Naive thymus-derived CD8-positive, alpha-beta T cell (primary cell): Measurements from ENCODE around the gene RANBP10. TPM values are rescaled to one million over a fixed set of nuclear protein-coding genes. Genes with fewer than 3 reads are reported as not detected.

Experiments used
- ATAC-seq, 2 donors: fragments of 150-1000 bp; cut with Tn5 transposase in 1 of 2; sonication (Bioruptor Pico), chemical (Tn5 transposase) in 1 of 2; 1 replicate in 1 of 2; 2 replicates in 1 of 2; pipeline ENCODE4 v1.10.0; 2021; ENCODE audit warnings: mild to moderate bottlenecking in 2 of 2, moderate library complexity in 2 of 2
- POLR2A ChIA-PET: fragments of 350-600 bp; sonication (Branson Sonifier 250); formaldehyde crosslinking; loops from one replicate; lab custom pipeline; 2021; ENCODE audit warnings: antibody characterized with exemption; lab: Charles Lee
- DNase-seq, 10 donors: peaks; one replicate each; pipeline versions ENCODE4 v3.0.0 to v3.0.0-alpha.2; 2020 to 2022
- H3K27ac Mint-ChIP-seq, 10 donors: one replicate each; pipeline ENCODE4 v1.8.0; 2020 to 2022; ENCODE audit warnings: mild to moderate bottlenecking in 10 of 10, mixed read lengths in 10 of 10, moderate library complexity in 4 of 10, inconsistent platforms in 1 of 10
- H3K27me3 Mint-ChIP-seq, 5 donors: one replicate each; pipeline ENCODE4 v1.8.0; 2021 to 2022; ENCODE audit warnings: mixed read lengths in 5 of 5
- H3K36me3 Mint-ChIP-seq, 3 donors: one replicate each; pipeline ENCODE4 v1.8.0; 2020 to 2022; ENCODE audit warnings: mixed read lengths in 3 of 3, mild to moderate bottlenecking in 2 of 3, inconsistent platforms in 1 of 3
- H3K4me1 Mint-ChIP-seq, 4 donors: one replicate each; pipeline ENCODE4 v1.8.0; 2021 to 2022; ENCODE audit warnings: mixed read lengths in 4 of 4
- H3K4me3 Mint-ChIP-seq, 10 donors: one replicate each; pipeline ENCODE4 v1.8.0; 2020 to 2022; ENCODE audit warnings: mild to moderate bottlenecking in 10 of 10, mixed read lengths in 10 of 10, moderate library complexity in 6 of 10, inconsistent platforms in 1 of 10
- H3K9me3 Mint-ChIP-seq, 9 donors: one replicate each; pipeline ENCODE4 v1.8.0; 2020 to 2022; ENCODE audit warnings: mixed read lengths in 9 of 9, mild to moderate bottlenecking in 3 of 9, inconsistent platforms in 1 of 9, moderate library complexity in 1 of 9
- polyA plus RNA-seq, 3 donors: library from polyadenylated mRNA; unstranded; fragments of 300-500 nt; fragmentation: Illumina TruSeq; gene quantifications; one replicate each; pipeline ENCODE4 v1.2.3, GENCODE V29; 2021
- total RNA-seq, 8 experiments: library from RNA in 2 of 8; stranded (reverse) in 2 of 8; gene quantifications; one replicate each; pipeline ENCODE4 v1.2.3 and lab custom pipeline; 2021 to 2026

RANBP10 gene
- total and polyA plus RNA-seq, 5 experiments from 2014 or later: 5.8 to 23.6 (median 13.8) TPM

GRCh38 chr16:67773569-67774456 lies 32.5 kb downstream of the RANBP10 start:
- no peaks in the 10 kb centered on the region for H3K27me3 Mint-ChIP-seq
- POLR2A ChIA-PET: no interaction called here
- no peak overlapping the region for H3K4me3 Mint-ChIP-seq
- ATAC-seq (no peak), DNase-seq (peak in 1 of 10 donors; percentile 23)
- H3K36me3 Mint-ChIP-seq: peaks cover 3 to 38% (median 15%) of the 10 kb centered on the region in 3 donors
- peaks cover 0 to 31% (median 10%) of the 10 kb centered on the region in 4 donors for H3K4me1 Mint-ChIP-seq
- no peak overlapping the region for H3K27ac Mint-ChIP-seq
- no peaks in the 10 kb centered on the region for H3K9me3 Mint-ChIP-seq

DNA sequence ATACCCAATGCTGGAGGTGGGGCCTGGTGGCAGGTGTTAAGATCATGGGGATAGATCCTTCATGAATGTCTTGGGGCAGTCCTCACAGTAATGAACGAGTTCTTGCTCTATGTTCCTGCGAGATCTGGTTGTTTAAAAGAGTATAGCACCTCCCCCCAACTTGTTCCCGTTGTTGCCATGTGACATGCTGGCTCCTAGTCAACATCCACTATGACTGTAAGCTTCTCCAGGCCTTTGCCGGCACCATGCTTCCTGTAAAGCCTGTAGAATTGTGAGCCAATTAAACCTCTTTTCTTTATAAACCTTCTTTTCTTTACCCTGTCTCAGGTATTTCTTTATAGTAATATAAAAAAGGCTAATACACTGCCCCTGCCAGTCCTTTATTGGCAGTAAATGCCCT lies 33.3 kb downstream of the RANBP10 start:
- H3K4me1 Mint-ChIP-seq: peaks cover 0 to 28% (median 10%) of the 10 kb centered on the region in 4 donors
- no peak overlapping the region for H3K4me3 Mint-ChIP-seq
- DNase-seq (no peak), ATAC-seq (no peak)
- H3K27me3 Mint-ChIP-seq: no peaks in the 10 kb centered on the region
- POLR2A ChIA-PET: no interaction called here
- no peak overlapping the region for H3K27ac Mint-ChIP-seq
- peaks cover 3 to 38% (median 15%) of the 10 kb centered on the region in 3 donors for H3K36me3 Mint-ChIP-seq
- no peaks in the 10 kb centered on the region for H3K9me3 Mint-ChIP-seq

DNA sequence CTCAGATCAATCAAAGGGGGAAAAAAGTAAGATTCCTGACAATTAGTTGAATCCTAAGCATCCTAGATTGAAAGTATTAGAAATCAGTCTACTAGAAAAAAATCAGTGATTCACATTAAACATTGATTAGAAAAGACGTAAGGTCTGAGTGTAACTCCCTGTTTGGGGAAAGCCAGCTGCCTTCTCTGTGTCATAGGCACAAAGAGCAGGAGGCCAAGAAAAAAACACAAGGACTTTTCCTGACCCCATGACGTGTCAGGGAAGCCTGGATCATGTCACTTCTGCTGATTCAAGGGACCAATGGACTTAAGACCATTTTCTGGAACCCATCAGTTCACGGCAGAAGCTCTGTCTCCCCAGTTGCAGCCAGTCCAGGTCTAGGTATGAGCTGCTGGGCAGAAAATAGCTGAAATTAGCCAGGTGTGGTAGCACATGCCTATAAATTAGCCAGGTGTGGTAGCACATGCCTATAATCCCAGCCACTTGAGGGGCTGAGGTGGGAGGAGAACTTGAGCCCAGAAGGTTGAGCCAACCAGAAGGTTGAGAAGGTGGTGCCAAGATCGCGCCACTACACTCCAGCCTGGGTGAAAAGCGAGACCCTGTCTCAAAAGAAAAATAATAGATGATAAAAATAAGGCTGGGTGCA lies 35.9 kb downstream of the RANBP10 start:
- POLR2A ChIA-PET: no interaction called here
- ATAC-seq: no peak
- DNase-seq: no peak
- H3K4me1 Mint-ChIP-seq: peaks cover 0 to 24% (median 9%) of the 10 kb centered on the region in 4 donors
- H3K27me3 Mint-ChIP-seq: no peaks in the 10 kb centered on the region
- no peaks in the 10 kb centered on the region for H3K9me3 Mint-ChIP-seq
- H3K36me3 Mint-ChIP-seq: peaks cover 3 to 54% (median 20%) of the 10 kb centered on the region in 3 donors
- peak overlapping the region in 1 of 10 donors; percentile 29 for H3K27ac Mint-ChIP-seq
- no peak overlapping the region for H3K4me3 Mint-ChIP-seq

GRCh38 chr16:67767953-67768352 lies 38.4 kb downstream of the RANBP10 start:
- H3K4me1 Mint-ChIP-seq: peaks cover 2 to 18% (median 4%) of the 10 kb centered on the region in 4 donors
- no peak for ATAC-seq
- H3K27ac Mint-ChIP-seq: no peak overlapping the region
- H3K36me3 Mint-ChIP-seq: peaks cover 3 to 54% (median 25%) of the 10 kb centered on the region in 3 donors
- peak in 1 of 10 donors; percentile 23 for DNase-seq
- POLR2A ChIA-PET: interaction anchor here (0.7 kb wide), 2 partner anchors 167 to 473 kb away, joined by 3 to 4 read pairs; no protein-coding TSS in a partner anchor
- no peaks in the 10 kb centered on the region for H3K27me3 Mint-ChIP-seq
- no peaks in the 10 kb centered on the region for H3K9me3 Mint-ChIP-seq
- no peak overlapping the region for H3K4me3 Mint-ChIP-seq

GRCh38 chr16:67766291-67766690 lies 40.1 kb downstream of the RANBP10 start:
- DNase-seq: no peak
- no peaks in the 10 kb centered on the region for H3K9me3 Mint-ChIP-seq
- H3K27ac Mint-ChIP-seq: no peak overlapping the region
- peaks cover 5 to 44% (median 21%) of the 10 kb centered on the region in 3 donors for H3K36me3 Mint-ChIP-seq
- peaks cover 3 to 16% (median 7%) of the 10 kb centered on the region in 4 donors for H3K4me1 Mint-ChIP-seq
- H3K27me3 Mint-ChIP-seq: no peaks in the 10 kb centered on the region
- no peak for ATAC-seq
- POLR2A ChIA-PET: no interaction called here
- no peak overlapping the region for H3K4me3 Mint-ChIP-seq

DNA sequence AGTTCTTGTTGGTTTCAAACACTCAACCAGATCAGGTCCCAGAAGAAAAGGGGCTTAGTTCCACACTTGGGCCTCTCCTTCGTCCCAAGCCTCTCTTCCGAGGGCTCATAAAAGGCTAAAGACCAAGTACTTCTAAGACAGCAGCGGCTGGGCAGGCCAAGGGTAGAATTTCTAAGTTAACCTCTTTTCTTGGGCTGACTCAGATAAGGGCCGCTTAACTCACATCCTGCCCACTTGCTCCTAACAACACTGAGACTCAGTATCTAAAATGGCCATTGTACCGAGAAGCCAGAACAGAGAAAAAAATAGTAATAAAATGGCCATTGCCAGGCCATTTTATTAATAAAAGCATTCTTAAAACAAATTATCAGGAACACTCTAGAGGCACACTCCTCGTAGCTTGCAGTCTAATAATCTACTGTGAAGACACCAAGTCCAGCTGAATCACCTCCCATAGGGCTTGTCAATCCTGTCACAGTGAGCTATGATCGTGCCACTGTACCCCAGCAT lies 42.1 kb downstream of the RANBP10 start:
- DNase-seq: no peak
- H3K36me3 Mint-ChIP-seq: peaks cover 5 to 33% (median 11%) of the 10 kb centered on the region in 3 donors
- no peak overlapping the region for H3K4me3 Mint-ChIP-seq
- no peaks in the 10 kb centered on the region for H3K27me3 Mint-ChIP-seq
- peak overlapping the region in 2 of 10 donors; percentile 15 to 21 for H3K27ac Mint-ChIP-seq
- POLR2A ChIA-PET: no interaction called here
- ATAC-seq: no peak
- no peaks in the 10 kb centered on the region for H3K9me3 Mint-ChIP-seq
- peaks cover 15 to 27% (median 20%) of the 10 kb centered on the region in 4 donors for H3K4me1 Mint-ChIP-seq

DNA sequence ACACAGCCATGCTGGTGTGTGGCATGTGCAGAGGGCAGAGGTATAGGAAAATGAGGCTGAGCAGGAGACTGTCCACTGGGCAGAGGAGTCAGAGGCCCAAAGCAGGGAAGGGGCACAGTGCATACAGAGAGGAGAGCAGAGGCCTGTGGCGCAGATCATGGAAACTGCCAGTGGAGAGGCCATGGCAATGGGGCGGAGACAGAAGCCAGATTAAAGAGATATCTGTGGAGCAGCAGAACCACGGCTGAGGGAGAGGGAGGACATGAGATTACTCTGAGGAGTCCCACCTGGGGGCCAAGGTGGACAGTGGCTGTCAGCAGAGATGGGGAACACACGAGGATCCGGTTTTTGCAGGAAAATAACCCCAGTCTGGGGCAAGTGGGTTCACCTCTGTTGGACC lies 43.3 kb downstream of the RANBP10 start:
- Mint-ChIP-seq H3K4me3 (no peak overlapping the region), H3K27me3 (no peaks in the 10 kb centered on the region), H3K27ac (peak overlapping the region in 2 of 10 donors; percentile 21 to 61), H3K4me1 (peaks cover 16 to 27% (median 22%) of the 10 kb centered on the region in 4 donors), H3K36me3 (peaks cover 5 to 36% (median 11%) of the 10 kb centered on the region in 3 donors), H3K9me3 (no peaks in the 10 kb centered on the region)
- DNase-seq: peak in 1 of 10 donors; percentile 40
- no peak for ATAC-seq
- POLR2A ChIA-PET: interaction anchor here (0.6 kb wide), 1 partner anchor 26 kb away, joined by 3 read pairs; no protein-coding TSS in a partner anchor

- no peaks in the 10 kb centered on the region for H3K9me3 Mint-ChIP-seq
These were observed 44.0 kb downstream of the RANBP10 start for GRCh38 chr16:67762385-67762784.

DNA sequence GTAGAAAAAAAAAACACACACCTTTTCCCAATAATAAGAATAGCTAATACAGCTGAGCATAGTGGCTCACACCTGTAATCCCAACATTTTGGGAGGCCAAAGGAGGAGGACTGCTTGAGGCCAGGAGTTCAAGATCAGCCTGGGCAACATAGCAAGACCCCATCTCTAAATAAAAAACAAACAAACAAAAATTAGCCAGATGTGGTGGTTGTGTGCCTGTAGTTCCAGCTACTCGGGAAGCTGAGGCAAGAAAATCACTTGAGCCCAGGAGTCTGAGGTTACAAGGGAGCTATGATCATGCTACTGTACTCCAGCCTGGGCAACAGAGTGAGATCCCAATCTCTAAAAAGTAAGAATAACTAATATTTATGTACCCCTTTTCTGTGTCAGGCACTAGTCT lies 44.4 kb downstream of the RANBP10 start:
- no peaks in the 10 kb centered on the region for H3K9me3 Mint-ChIP-seq

More at GRCh38 chr16:67762385-67762784, 44.0 kb downstream of the RANBP10 start:
- H3K4me1 Mint-ChIP-seq: peaks cover 16 to 27% (median 22%) of the 10 kb centered on the region in 4 donors
- H3K4me3 Mint-ChIP-seq: no peak overlapping the region
- H3K27ac Mint-ChIP-seq: peak overlapping the region in 1 of 10 donors; percentile 21
- DNase-seq: no peak
- no peak for ATAC-seq
- POLR2A ChIA-PET: interaction anchor here (0.5 kb wide), 1 partner anchor 444 kb away, joined by 3 read pairs; no protein-coding TSS in a partner anchor
- peaks cover 5 to 38% (median 11%) of the 10 kb centered on the region in 3 donors for H3K36me3 Mint-ChIP-seq
- H3K27me3 Mint-ChIP-seq: no peaks in the 10 kb centered on the region

DNA sequence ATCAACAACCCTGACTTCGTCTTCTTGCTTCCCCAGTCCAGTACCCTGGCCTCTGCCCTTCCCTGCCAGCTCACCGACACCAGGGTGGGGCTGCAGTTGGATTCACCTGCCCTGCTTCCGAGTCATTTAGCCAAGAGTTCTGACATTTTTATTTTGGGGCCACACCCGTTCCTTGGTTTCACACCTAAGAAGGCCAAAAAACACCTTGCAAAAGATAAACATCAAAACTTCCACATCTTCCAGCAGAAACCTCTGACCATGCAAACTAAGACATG lies 45.5 kb downstream of the RANBP10 start:
- peak overlapping the region in 1 of 10 donors; percentile 12 for H3K4me3 Mint-ChIP-seq
- POLR2A ChIA-PET: no interaction called here
- H3K9me3 Mint-ChIP-seq: no peaks in the 10 kb centered on the region
- H3K27me3 Mint-ChIP-seq: no peaks in the 10 kb centered on the region
- H3K27ac Mint-ChIP-seq: peak overlapping the region in 8 of 10 donors; percentile 52 to 91 (median 69)
- ATAC-seq: no peak
- H3K36me3 Mint-ChIP-seq: peaks cover 5 to 24% (median 5%) of the 10 kb centered on the region in 3 donors
- no peak for DNase-seq
- peaks cover 16 to 26% (median 21%) of the 10 kb centered on the region in 4 donors for H3K4me1 Mint-ChIP-seq

More for the DNA sequence above, 44.4 kb downstream of the RANBP10 start:
- POLR2A ChIA-PET: interaction anchor here (0.5 kb wide), 1 partner anchor 444 kb away, joined by 3 read pairs; no protein-coding TSS in a partner anchor
- DNase-seq: no peak
- Mint-ChIP-seq H3K27ac (peak overlapping the region in 3 of 10 donors; percentile 17 to 72 (median 25)), H3K36me3 (peaks cover 5 to 35% (median 11%) of the 10 kb centered on the region in 3 donors), H3K27me3 (no peaks in the 10 kb centered on the region), H3K4me3 (no peak overlapping the region), H3K4me1 (peaks cover 16 to 27% (median 22%) of the 10 kb centered on the region in 4 donors)
- ATAC-seq: no peak

DNA sequence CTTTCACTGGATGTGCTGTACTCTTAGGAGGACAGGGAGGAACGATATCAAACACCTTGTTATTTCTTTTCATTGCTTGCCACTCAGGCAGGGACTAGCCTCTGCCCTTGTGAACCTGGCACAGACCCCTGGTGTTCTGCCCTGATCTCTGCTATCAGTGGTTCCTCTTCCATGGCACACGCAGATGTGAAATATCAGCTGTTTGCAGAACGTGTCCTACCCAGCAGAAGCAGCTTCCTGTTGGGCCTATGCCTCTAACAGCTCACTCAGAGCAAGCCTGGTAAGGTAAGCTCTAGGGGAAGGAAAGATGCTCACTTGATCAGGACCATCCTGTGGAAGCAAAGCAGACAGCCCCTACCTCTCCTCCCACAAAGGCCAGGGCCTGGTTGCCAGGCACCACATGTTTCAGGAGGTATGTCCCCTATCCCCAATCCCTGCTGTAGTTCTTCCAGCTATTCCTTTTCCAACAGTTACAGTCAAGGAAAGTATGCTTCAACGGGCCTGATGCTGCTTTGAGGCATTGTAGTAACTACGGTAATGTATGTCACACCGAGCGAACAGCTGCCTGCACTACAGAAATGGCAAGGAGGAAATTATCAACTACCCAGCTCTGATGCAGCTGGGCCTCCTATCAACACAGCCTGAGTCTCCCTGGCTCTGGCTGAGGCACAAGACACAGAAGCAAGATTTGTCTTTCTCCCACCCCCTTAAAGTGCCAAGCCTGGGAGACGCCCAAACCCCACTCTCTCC lies 46.0 kb downstream of the RANBP10 start:
- no peak overlapping the region for H3K4me3 Mint-ChIP-seq
- peaks cover 5 to 23% (median 5%) of the 10 kb centered on the region in 3 donors for H3K36me3 Mint-ChIP-seq

DNA sequence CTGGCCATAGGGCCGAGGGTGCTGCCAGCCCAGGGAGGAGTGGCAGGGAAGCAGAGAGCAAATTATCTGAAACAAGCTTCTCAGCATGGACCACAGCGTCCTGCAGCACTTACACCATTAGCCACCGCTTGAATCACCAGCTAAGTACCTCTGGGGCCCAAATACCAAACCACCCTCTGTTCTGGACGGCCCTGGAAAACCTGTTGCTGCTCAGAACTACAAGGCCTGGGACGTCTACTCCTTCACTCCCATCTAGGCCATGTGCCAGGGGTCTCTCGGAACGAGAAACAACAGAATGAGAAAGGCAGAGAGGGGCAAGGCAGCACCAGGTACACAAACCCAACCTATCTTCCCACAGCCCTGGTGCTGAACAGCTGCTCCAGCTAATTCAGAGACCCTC lies 47.4 kb downstream of the RANBP10 start:
- ATAC-seq: no peak
- no peak for DNase-seq
- peak overlapping the region in 4 of 10 donors; percentile 40 to 69 (median 50) for H3K27ac Mint-ChIP-seq
- no peaks in the 10 kb centered on the region for H3K27me3 Mint-ChIP-seq
- POLR2A ChIA-PET: no interaction called here
- H3K4me3 Mint-ChIP-seq: no peak overlapping the region
- H3K36me3 Mint-ChIP-seq: peaks cover 2 to 27% (median 5%) of the 10 kb centered on the region in 3 donors
- peaks cover 18 to 26% (median 22%) of the 10 kb centered on the region in 4 donors for H3K4me1 Mint-ChIP-seq
- H3K9me3 Mint-ChIP-seq: no peaks in the 10 kb centered on the region

More for the DNA sequence above, 46.0 kb downstream of the RANBP10 start:
- POLR2A ChIA-PET: no interaction called here
- H3K27me3 Mint-ChIP-seq: no peaks in the 10 kb centered on the region
- no peak for DNase-seq
- no peaks in the 10 kb centered on the region for H3K9me3 Mint-ChIP-seq
- peaks cover 17 to 26% (median 22%) of the 10 kb centered on the region in 4 donors for H3K4me1 Mint-ChIP-seq
- ATAC-seq: no peak
- peak overlapping the region in 8 of 10 donors; percentile 43 to 91 (median 69) for H3K27ac Mint-ChIP-seq
